HEK293 (cell line): ENCODE results near the gene NXNL2.

ENCODE experiments used
- ZNF792 ChIP-seq: fragments of 450-650 bp; formaldehyde crosslinking; IDR thresholded peaks from 2 replicates; pipeline ENCODE4 v1.5.1; 2016; ENCODE audit warnings: missing biosample characterization, missing genetic modification characterization
- TF ChIP-seq, protein P1 (sequence below): fragments of 450-650 bp; formaldehyde crosslinking; IDR thresholded peaks from 2 replicates; pipeline ENCODE4 v1.5.1; 2016; ENCODE audit warnings: missing biosample characterization, missing genetic modification characterization, low read depth
- TF ChIP-seq, protein P2 (sequence below): fragments of 450-650 bp; formaldehyde crosslinking; IDR thresholded peaks from 2 replicates; pipeline ENCODE4 v1.5.1; 2016; ENCODE audit warnings: missing biosample characterization, missing genetic modification characterization

DNA sequence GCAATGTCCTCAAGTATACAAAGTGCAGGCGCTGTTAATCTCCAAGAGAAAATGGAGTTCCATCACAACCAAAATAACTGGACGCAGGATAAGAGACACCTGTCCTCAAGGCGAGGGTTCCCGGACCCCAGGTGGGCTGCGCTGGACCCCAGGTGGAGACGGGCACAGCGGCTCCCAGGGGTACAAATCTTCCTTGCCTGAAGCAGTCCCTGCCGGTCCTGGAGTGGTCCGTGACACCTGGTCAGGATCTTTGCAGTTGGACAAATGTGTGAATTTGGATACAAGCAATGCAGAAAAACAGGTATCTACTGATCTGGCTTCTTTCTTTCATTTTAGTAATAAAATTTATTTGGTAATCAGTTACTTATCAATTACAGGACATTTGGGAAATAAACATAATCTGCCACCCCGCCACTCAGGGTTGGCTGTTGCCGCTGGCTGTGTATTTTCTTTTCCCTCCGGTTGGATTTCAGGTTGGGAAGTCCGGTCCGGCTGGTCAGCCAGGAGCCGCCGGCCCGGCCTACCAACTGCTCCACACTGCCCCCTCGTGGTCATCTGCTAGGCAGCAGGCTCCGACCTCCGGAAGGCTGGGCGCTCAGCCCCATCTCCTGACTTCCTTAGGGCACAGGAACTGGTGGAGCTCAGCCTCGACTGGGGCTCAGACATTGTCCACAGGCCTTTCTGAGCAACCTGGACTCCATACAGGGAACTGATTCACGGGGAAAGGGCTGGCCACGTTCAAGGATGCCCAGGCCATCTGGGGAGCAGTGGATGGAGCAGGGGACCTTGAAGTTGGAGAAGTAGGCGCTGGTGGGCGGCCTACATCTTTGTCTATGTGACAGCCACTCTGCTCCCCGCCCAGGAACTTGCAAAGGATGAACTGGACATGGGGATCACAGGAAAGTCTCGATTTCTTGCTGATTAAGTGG is 43.4 kb downstream of the NXNL2 start:
- TF ChIP-seq, protein P1, sequence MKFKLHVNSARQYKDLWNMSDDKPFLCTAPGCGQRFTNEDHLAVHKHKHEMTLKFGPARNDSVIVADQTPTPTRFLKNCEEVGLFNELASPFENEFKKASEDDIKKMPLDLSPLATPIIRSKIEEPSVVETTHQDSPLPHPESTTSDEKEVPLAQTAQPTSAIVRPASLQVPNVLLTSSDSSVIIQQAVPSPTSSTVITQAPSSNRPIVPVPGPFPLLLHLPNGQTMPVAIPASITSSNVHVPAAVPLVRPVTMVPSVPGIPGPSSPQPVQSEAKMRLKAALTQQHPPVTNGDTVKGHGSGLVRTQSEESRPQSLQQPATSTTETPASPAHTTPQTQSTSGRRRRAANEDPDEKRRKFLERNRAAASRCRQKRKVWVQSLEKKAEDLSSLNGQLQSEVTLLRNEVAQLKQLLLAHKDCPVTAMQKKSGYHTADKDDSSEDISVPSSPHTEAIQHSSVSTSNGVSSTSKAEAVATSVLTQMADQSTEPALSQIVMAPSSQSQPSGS (tag by site-specific recombination) = no peak
- TF ChIP-seq ZNF792 (tag by site-specific recombination) = no peak
- TF ChIP-seq, protein P2, sequence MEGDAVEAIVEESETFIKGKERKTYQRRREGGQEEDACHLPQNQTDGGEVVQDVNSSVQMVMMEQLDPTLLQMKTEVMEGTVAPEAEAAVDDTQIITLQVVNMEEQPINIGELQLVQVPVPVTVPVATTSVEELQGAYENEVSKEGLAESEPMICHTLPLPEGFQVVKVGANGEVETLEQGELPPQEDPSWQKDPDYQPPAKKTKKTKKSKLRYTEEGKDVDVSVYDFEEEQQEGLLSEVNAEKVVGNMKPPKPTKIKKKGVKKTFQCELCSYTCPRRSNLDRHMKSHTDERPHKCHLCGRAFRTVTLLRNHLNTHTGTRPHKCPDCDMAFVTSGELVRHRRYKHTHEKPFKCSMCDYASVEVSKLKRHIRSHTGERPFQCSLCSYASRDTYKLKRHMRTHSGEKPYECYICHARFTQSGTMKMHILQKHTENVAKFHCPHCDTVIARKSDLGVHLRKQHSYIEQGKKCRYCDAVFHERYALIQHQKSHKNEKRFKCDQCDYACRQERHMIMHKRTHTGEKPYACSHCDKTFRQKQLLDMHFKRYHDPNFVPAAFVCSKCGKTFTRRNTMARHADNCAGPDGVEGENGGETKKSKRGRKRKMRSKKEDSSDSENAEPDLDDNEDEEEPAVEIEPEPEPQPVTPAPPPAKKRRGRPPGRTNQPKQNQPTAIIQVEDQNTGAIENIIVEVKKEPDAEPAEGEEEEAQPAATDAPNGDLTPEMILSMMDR (tag by site-specific recombination) = peak; percentile 61
